HEK293T (cell line): Measurements from ENCODE around the gene EPM2AIP1.

Experiments
- FOXA1 ChIP-seq: fragments of 450-650 bp; IDR thresholded peaks from 2 replicates; pipeline ENCODE4 v1.6.1; 2016; ENCODE audit warnings: mild to moderate bottlenecking
- L3MBTL2 ChIP-seq: fragments of 450-650 bp; conservative IDR thresholded peaks from 2 replicates; pipeline ENCODE4 v1.6.1; 2016; ENCODE audit warnings: mild to moderate bottlenecking
- LEF1 ChIP-seq: fragments of 450-650 bp; IDR thresholded peaks from 2 replicates; pipeline ENCODE4 v1.6.1; 2017; ENCODE audit warnings: mild to moderate bottlenecking, borderline replicate concordance
- SUZ12 ChIP-seq: fragments of 450-650 bp; IDR thresholded peaks from 2 replicates; pipeline ENCODE4 v1.6.1; 2016; ENCODE audit warnings: mild to moderate bottlenecking
- TF ChIP-seq, protein P1 (sequence below): fragments of 450-650 bp; IDR thresholded peaks from 2 replicates; pipeline ENCODE4 v1.6.1; 2016

GRCh38 chr3:37039161-37039846 lies 46.4 kb upstream of the EPM2AIP1 start:
- TF ChIP-seq, protein P1, sequence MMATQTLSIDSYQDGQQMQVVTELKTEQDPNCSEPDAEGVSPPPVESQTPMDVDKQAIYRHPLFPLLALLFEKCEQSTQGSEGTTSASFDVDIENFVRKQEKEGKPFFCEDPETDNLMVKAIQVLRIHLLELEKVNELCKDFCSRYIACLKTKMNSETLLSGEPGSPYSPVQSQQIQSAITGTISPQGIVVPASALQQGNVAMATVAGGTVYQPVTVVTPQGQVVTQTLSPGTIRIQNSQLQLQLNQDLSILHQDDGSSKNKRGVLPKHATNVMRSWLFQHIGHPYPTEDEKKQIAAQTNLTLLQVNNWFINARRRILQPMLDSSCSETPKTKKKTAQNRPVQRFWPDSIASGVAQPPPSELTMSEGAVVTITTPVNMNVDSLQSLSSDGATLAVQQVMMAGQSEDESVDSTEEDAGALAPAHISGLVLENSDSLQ: no peak
- TF ChIP-seq L3MBTL2 (no peak), FOXA1 (no peak), SUZ12 (no peak), LEF1 (no peak)
